ENCODE data around the gene RAMP2. TPM values are rescaled to one million over a fixed set of nuclear protein-coding genes. Genes with fewer than 3 reads are reported as not detected.

Gene RAMP2
- total RNA-seq, 3 donors from 2014 or later (not counting 1 experiment from before 2014, with no cell fraction given): not detected

- no peak for TF ChIP-seq CTCF (IDR thresholded peaks at IDR 0.05)
- H3K36me3 Mint-ChIP-seq: no peaks in the 10 kb centered on the region
- Histone ChIP-seq H3K4me1 (ENCODE audit: control insufficient read depth, insufficient read depth, low read length) (peaks cover 8% of the 10 kb centered on the region), H3K27ac (ENCODE audit: low read length) (no peak overlapping the region), H3K36me3 (ENCODE audit: control insufficient read depth, insufficient read depth, low read length) (peaks cover 23% of the 10 kb centered on the region), H3K27me3 (ENCODE audit: control insufficient read depth, insufficient read depth, low read length) (peaks cover 29% of the 10 kb centered on the region), H3K4me3 (ENCODE audit: low read length) (no peak overlapping the region), H3K9me3 (ENCODE audit: control insufficient read depth, insufficient read depth, low read length) (no peaks in the 10 kb centered on the region)
- ATAC-seq: peak in 1 of 3 donors; percentile 12
- H3K27ac Mint-ChIP-seq: no peak overlapping the region
- 10% methylated on average over 39 of the region's 39 CpGs for WGBS (ENCODE audit: insufficient coverage)
- H3K4me1 Mint-ChIP-seq: peaks cover 0 to 18% of the 10 kb centered on the region in 2 donors
- no peak overlapping the region for H3K4me3 Mint-ChIP-seq
- no peak for DNase-seq
- no peaks in the 10 kb centered on the region for H3K9me3 Mint-ChIP-seq
- intact Hi-C loops (cut with micrococcal nuclease): no loop called here
- peaks cover 27 to 39% of the 10 kb centered on the region in 2 donors for H3K27me3 Mint-ChIP-seq (ENCODE audit: low read depth in 2 of 2)
These were observed 20.0 kb downstream of the RAMP2 start for GRCh38 chr17:42780851-42781638.

- peaks cover 8% of the 10 kb centered on the region for H3K4me1 ChIP-seq (ENCODE audit: control insufficient read depth, insufficient read depth, low read length)
- H3K9me3 ChIP-seq (ENCODE audit: control insufficient read depth, insufficient read depth, low read length): no peaks in the 10 kb centered on the region
- Mint-ChIP-seq H3K9me3 (no peaks in the 10 kb centered on the region), H3K4me1 (peaks cover 0 to 18% of the 10 kb centered on the region in 2 donors), H3K27me3 (ENCODE audit: low read depth in 2 of 2) (peaks cover 32 to 41% of the 10 kb centered on the region in 2 donors), H3K4me3 (no peak overlapping the region), H3K36me3 (no peaks in the 10 kb centered on the region), H3K27ac (no peak overlapping the region)
- ATAC-seq (no peak), DNase-seq (no peak)
- WGBS (ENCODE audit: insufficient coverage): 39% methylated on average over 10 of the region's 10 CpGs
- no peak overlapping the region for H3K4me3 ChIP-seq (ENCODE audit: low read length)
- no peak for TF ChIP-seq CTCF (IDR thresholded peaks at IDR 0.05)
- H3K36me3 ChIP-seq (ENCODE audit: control insufficient read depth, insufficient read depth, low read length): peaks cover 22% of the 10 kb centered on the region
- no peak overlapping the region for H3K27ac ChIP-seq (ENCODE audit: low read length)
- intact Hi-C loops (cut with micrococcal nuclease): no loop called here
- peaks cover 33% of the 10 kb centered on the region for H3K27me3 ChIP-seq (ENCODE audit: control insufficient read depth, insufficient read depth, low read length)
These were observed 20.7 kb downstream of the RAMP2 start for GRCh38 chr17:42781639-42782165.

DNA sequence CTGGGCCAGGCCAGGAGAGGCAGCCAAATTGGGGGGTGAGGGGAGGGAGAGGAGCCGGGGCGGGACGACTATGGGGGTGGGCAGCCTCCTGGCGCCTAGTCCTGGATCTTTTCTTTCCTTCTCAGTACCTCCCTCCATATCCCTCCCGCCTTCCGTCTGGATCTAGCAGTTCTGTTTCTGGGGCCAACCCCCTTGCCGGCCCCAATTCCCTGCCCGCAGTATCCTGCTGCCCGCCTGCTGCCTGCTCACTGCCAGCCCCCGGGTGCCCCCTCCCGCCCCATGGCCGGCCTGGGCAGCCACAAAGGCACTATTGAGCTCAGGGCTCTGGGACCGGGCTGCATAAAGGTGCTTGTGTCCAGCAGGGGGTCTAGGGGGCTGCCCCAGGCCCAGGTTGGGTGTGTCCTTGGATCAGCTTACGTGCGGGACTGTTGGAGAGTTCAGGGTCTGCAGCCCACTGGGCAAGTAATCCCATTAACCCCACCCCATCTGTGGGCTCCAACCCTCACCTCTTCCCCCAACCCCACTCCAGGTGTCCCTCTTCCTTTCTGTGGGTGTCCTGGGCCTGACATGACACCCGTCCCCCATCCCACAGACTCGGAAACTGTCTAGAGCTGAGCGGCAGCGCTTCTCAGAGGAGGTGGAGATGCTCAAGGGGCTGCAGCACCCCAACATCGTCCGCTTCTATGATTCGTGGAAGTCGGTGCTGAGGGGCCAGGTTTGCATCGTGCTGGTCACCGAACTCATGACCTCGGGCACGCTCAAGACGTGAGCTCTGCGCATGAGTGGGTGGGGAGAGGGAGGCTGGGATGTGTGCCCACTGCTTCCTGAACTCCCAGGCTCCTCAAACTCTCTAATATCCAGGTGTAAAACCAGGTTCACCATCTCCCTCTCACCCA, 21.4 kb downstream of the RAMP2 start:
- Histone ChIP-seq H3K27me3 (ENCODE audit: control insufficient read depth, insufficient read depth, low read length) (peaks cover 34% of the 10 kb centered on the region), H3K4me1 (ENCODE audit: control insufficient read depth, insufficient read depth, low read length) (peaks cover 8% of the 10 kb centered on the region), H3K9me3 (ENCODE audit: control insufficient read depth, insufficient read depth, low read length) (no peaks in the 10 kb centered on the region), H3K4me3 (ENCODE audit: low read length) (no peak overlapping the region), H3K27ac (ENCODE audit: low read length) (no peak overlapping the region), H3K36me3 (ENCODE audit: control insufficient read depth, insufficient read depth, low read length) (peaks cover 20% of the 10 kb centered on the region)
- intact Hi-C loops (cut with micrococcal nuclease): no loop called here
- no peaks in the 10 kb centered on the region for H3K9me3 Mint-ChIP-seq
- no peak for TF ChIP-seq CTCF (IDR thresholded peaks at IDR 0.05)
- no peak for ATAC-seq
- H3K4me1 Mint-ChIP-seq: peaks cover 0 to 18% of the 10 kb centered on the region in 2 donors
- H3K4me3 Mint-ChIP-seq: no peak overlapping the region
- 21% methylated on average over 24 of the region's 29 CpGs for WGBS (ENCODE audit: insufficient coverage)
- peaks cover 39 to 46% of the 10 kb centered on the region in 2 donors for H3K27me3 Mint-ChIP-seq (ENCODE audit: low read depth in 2 of 2)
- no peaks in the 10 kb centered on the region for H3K36me3 Mint-ChIP-seq
- H3K27ac Mint-ChIP-seq: no peak overlapping the region
- no peak for DNase-seq
